Mucosa of gallbladder (tissue), 1 donor: ENCODE measurements around the gene MLLT3. TPM values are rescaled to one million over a fixed set of nuclear protein-coding genes. Genes with fewer than 3 reads are reported as not detected.

Source experiments
- DNase-seq: peaks from one replicate; pipeline ENCODE4 v3.0.0-alpha.2; 2020; ENCODE audit warnings: low spot score
- total RNA-seq: library from RNA; stranded (reverse); gene quantifications from one replicate; pipeline ENCODE4 v1.2.1, GENCODE V29; 2021
- donor health status: DM: no; HTN: no; CAD: no.

The MLLT3 gene
- 29.1 TPM for total RNA-seq

DNA sequence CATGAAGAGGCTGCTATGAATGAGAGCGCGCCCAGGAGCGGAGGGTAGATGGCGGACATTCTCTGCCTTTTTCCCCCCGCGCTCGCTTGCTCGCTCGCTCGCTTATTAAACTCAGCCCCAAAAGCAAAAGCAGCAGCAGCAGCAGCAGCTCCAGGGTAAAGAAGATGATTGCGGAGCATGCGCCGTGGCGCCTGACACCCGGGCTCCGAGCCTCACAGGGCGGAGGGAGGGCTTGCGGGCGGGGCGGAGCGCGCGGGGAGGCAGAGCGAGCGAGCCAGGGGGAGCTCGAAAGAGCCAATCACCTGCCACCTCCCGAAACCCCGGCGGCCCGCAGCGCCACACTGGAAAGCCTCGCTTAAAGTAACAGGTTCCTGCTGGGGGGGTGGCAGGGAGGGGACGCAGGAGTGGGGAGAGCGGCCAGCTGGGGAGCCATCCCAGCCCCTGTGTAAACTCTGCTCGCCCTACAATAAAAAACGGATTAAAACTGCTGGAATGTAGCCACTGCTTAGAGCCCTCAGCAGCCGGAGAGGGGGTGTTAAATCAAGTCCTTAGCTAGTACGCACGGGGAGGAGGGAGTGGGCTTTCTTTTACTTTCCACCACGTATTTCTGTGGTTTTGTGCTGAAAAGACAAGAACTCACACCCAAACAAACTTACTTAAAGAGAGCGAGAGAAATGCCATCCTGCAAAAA is at the start of gene MLLT3:
Gene MLLT3, minus strand, starts transcription at position 170 of the 691 bp plus-strand sequence.
- peak; percentile 97 for DNase-seq

DNA sequence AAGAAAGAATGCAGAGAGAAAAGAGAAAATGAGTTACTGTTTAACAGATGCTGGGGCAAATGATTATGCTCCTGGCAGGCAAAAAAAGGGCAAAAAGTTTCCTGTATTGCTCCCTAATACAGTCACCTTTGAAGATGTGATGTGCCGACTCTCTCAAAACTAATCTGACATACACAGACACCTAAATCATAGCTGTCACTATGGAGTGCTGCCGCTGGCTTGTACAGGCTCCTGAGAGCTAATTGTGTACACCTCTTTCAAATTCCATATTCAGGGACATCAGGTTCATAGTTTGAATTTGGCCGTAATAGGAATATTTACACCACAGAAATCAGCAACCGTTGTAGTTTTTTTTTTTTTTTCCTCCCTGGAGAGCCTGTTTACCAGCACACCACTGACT is 49.3 kb upstream of the MLLT3 start:
- DNase-seq: no peak

DNA sequence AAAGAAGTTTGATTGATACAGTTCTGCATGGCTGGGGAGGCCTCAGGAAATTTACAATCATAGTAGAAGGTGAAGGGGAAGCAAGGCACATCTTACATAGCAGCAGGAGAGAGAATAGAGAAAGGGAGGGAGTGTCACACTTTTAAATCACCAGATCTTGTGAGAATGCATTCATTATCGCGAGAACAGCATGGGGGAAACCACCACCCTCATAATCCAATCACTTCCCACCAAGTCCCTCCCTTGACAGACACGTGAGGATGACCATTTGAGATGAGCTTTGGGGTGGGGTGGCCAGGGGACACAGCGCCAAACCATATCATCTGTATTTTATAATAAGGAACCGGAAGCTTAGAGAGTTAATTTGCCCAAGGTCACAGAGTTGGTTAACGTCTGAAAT is 48.1 kb upstream of the MLLT3 start:
- no peak for DNase-seq

DNA sequence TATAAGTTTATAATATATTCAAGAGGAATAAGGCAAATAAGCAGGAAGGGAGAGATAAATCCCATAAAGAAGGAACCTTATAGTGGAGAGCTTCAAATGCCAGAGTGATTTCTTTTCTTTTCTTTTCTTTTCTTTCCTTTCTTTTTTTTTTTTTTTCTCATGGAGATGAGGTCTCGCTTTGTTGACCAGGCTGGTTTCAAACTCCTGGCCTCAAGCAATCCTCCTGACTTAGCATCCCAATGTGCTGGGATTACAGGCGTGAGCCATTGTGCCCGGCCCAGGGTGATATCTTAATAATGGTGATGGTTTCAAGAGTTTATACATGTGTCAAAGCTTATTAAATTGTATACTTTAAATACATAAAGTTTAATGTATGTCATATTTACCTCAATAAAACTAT is 42.2 kb upstream of the MLLT3 start:
- no peak for DNase-seq

DNA sequence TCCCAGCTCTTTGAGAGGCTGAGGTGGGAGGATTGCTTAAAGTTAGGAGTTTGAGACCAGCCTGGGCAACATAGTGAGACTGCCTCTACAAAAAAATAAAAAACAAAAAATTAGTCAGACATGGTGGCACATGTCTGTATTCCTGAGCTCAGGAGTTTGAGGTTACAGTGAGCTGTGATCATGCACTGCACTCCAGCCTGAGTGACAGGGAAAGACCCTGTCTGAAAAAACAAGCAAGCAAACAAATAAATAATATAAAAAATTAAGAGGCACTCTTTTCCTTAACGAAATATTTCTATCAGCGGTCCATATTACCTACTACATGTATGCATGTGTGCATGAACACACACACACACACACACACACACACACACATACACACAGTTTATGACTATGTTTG is 40.8 kb upstream of the MLLT3 start:
- no peak for DNase-seq

DNA sequence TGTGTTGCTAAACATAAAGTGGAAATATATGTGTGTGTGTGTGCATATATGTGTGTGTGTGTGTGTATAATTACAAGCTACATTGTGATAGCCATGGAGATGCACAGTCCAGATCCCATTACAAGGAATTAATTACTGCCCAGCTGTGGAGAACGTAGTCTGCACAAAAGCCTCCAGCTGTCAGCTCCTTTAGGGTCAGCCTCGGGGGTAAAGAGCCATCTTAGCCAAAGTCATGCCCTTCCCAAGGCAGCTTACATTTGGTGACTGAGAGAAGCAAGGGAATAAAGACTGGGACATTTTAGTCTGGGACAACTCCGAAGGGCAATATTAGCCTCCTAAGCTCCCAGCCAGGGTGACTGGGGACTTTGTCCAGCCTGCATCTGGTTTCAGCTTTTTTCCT is 39.9 kb upstream of the MLLT3 start:
- no peak for DNase-seq

DNA sequence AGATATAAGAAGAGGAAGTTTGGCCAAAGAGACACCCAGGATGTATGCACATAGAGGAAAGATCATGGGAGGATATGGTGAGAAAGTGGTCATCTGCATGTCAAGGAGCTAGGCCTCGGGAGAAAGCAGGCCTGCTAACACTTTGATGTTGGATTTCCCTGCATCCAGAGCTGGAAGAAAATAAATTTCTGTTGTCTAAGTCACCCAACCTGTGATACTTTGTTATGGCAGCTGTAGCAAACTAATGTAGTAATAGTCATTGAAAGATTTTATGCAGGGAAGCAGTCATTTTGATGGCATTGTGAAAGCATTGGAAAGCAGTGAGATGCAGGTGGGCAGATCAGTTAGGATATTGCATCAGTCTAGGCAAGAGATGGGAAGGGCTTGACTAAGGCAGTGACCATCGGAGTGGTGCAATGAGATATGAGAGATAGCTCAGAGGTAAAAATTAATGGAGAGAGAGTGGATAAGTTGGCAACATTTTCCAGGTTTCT is 37.2 kb upstream of the MLLT3 start:
- DNase-seq: no peak

DNA sequence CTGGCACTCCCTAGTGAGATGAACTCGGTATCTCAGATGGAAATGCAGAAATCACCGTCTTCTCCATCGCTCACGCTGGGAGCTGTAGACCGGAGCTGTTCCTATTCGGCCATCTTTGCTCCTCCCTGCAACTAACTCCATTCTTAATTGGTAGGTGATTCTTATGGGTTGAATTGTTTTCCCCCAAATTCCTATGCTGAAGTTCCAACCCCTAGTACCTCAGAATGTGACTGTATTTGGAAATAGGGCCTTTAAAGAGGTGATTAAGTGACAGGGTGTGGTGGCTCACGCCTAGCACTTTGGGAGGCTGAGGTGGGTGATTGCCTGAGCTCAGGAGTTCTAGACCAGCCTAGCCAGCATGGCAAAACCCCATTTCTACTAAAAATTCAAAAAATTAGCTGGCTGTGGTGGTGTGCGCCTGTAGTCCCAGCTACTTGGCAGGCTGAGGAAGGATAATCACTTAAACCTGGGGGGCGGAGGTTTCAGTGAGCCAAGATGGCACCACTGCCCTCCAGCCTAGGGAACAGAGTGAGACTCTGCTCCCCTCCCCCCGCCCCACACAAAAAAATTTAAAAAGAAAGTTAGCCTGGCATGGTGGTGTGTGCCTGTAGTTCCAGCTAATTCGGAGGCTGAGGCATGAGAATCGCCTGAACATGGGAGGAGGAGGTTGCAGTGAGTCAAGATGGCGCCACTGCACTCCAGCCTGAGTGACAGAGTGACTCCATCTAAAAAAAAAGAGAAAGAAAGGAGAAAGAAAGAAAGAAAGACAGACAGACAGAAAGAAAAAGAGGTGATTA is 36.6 kb upstream of the MLLT3 start:
- DNase-seq: no peak

DNA sequence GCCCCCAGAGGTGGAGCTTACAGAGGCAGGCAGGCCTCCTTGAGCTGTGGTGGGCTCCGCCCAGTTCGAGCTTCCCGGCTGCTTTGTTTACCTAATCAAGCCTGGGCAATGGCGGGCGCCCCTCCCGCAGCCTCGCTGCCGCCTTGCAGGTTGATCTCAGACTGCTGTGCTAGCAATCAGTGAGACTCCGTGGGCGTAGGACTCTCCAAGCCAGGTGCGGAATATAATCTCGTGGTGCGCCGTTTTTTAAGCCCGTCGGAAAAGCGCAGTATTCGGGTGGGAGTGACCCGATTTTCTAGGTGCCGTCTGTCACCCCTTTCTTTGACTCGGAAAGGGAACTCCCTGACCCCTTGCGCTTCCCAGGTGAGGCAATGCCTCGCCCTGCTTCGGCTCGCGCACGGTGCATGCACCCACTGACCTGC is 36.0 kb upstream of the MLLT3 start:
- peak; percentile 26 for DNase-seq

DNA sequence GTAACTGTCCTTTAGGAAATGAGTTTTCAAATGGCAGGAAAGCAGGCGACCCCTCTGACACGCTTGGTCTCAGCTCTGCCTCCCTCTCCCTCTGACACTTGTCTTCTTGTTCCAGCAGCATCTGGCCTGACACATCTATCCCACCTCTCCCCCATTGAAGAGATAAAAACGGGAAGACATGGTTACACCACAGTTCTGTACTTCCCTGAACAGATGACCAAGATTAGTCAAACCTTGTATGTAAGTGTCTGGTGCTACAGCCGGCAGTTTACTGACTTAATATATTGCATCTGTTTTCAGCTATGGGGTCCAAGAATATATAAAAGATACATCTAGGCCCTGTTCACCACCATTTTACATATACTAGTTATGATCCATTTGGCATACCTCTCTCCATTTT is 29.6 kb upstream of the MLLT3 start:
- DNase-seq: no peak

DNA sequence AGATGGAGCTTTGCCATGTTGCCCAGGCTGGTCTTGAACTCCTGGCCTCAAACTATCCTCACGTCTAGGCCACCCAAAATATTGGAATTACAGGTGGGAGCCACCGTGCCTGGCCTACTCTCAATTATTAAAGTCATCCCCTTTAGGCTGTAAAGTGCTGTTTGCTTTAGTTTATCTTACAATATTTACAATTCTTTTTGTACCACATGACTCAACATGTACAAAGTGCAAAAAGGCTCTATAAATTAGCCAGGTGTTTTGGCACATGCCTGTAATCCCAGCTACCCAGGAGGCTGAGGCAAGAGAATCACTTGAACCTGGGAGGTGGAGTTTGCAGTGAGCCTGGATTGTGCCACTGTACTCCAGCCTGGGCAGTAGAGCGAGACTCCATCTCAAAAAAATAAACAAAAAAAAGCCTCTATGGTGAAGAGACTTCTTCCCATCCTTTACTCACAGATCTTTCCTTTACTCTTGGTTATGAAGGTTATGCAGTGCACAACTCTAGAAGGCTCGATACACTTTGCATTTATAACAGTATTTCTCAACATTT is 28.5 kb upstream of the MLLT3 start:
- DNase-seq: no peak

DNA sequence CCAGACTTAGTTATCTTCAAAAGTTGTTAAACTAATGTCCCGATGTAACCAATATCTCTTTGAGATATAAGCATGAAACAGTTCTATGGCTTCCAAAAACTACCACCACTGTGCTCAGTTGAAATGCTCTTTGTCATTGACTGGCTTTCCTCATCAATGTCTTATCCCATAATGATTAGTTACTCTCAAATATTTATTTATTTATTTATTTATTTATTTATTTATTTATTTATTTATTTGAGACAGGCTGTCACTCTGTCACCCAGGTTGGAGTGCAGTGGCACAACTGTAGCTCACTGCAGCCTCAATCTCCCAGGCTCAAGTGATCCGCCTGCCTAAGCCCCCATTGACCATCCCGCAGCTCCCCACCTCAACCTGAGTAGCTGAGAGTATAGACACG is 28.0 kb upstream of the MLLT3 start:
- DNase-seq: no peak

DNA sequence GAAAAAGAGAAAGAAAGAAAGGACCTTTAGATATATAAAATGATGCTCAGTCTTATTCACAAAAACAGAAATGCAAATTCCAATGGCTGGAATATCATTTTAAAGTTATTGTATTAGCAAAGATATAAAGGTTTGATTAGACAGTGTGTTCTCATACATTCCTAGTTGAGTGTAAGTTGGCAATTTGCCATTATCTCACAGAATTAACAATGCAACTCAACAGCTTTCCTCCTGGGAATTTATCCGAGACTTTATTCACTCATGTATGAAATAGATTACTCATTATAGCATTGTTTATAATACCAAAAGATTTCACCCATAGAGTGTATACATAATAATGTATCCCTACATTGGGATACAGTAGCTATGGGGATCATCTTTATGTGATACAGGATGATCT is 27.1 kb upstream of the MLLT3 start:
- no peak for DNase-seq

DNA sequence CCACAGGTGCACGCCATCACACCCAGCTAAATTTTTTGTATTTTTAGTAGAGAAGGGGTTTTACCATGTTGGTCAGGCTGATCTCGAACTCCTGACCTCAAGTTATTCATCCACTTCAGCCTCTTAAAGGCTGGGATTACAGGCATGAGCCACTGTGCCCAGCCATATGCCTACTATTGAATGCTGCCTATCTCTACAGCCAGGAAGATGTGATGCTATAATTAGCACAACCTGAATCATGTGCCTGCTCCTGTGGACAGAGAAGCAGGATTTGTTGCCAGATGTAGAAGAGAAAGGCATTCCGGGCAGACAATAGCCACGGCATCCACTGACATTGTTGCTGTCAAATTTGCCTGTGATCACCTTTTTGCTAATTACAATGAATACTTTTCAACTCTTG is 24.4 kb upstream of the MLLT3 start:
- no peak for DNase-seq

DNA sequence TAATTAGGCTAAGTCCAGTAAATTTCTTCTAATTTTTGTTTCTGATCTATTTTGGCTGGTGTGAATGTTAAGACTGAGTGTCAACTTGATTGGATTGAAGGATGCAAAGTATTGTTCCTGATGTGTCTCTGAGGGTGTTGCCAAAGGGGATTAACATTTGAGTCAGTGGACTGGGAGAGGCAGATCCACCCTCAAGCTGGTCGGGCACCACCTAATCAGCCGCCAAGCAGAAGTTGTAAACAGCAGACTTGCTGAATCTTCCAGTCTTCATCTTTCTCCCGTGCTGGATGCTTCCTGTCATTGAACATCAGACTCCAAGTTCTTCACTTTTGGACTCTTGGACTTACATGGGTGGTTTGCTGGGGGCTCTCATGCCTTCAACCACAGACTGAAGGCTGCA is 21.4 kb upstream of the MLLT3 start:
- DNase-seq: no peak

DNA sequence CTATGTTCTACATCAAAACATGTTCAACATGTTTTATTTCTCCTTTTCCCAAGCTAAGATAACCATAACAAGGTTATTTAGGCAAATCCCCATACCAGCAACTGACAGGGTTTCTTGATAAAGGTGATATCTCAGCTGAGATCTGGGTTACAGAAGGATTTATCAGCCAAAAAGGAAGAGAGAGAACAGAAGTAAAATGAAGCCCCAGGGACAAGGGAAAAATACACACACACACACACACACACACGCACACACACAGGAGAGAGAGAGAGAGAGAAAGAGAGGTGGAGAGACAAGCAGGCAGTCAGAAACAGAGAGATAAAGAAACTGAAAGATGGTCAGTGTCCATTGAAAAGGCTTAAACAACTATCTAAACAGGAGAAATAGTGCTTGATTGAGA is 19.7 kb upstream of the MLLT3 start:
- DNase-seq: no peak

DNA sequence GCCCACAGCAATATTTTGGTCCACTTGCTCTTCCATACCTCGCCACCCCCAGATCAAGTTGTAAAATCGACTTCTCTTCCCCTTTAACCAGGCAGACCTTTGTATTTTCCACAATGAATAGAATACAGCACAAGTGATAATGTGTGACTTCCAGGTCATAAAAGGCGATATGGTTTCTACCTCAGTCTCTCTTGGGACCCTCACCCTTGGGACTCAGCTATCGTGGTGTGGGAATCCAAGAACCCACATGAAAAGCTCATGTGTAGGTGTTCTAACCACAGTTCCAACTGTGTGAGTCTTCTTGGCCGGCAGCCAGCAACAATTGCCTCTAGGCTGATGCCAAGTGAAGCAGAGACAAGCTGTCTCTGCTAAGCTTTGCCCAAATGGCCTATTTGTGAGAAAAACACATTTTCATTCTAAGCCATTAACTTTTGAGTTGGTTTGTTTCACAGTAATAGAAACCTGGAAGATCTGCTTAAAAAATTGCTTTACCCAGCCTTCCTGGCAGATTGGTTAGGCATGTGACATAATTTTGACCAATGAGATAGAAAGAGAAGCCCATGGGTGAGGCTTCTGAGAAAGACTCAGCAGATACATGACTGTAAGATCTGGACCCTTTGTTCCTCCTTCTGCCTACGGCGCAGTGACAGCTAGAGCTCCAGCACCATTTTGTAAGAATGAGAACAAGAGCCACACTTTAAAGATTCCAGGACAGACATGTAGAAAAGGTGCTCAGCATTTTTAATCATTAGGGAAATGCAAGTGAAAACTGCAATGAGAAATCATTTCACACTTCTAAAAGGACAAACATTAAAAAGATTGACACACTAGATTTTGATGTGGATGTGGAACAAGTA is 18.3 kb upstream of the MLLT3 start:
- peak; percentile 26 for DNase-seq

DNA sequence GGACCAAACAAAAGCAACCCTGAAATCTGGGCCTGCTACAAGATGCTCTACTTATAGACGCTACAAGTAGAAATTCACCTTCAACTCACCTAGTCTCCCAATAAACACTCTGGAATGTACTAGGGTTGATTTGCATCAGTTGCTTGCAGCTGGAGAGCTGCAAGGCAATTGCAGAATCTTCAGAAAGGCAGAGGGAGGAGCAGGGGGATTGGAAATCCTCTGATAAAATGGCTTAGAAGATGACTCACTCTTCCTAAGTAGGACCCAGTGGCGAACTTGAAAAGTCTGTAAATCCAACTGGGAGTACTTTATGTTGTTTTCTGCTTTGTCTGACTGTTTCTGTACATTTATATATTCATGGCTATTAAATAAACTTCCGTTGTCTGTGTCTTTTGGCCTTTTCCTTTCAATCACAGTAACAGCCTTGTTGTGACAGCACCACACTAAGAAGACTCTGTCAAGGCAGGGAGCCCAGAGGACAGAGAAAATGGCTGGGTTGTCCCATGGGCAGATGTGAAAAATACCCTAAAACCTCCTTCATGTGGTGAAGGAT is 14.7 kb upstream of the MLLT3 start:
- no peak for DNase-seq

DNA sequence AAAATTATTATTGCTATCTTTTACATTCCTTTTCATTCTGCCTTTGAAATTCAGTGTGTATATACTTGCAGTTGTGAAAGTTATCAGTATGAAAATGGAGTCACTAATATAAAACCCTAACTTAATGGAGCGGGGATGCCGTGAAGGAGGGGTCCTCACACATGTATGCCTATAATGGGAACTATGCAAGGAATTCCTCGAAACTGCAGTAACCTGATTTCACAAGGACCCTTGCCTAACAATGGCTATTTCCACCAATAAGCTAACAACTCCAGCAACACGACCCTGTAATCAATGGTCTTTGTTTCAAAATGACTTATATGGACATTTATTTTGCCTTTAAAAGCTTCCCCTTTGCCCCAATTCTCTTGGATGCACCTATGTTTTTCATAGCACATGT is 12.6 kb upstream of the MLLT3 start:
- DNase-seq: no peak

DNA sequence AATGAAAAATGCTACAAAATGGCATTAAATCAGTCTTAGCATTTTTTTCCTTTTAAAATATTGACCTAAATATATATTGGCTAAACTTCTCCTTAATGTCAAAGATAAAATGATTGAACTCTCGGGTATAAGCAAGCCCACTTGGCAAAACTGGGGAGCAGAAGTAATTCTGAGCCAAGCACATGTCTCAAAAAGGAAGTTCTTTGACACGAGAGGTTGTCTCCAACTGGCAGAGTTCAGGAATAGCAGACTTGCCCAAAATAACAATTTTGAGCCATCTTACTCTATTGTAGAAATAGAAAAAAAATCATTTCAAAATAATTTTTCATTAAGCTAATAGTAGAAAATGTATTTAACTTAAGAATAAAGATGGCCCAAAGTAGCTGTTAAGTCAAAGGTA is 10.4 kb upstream of the MLLT3 start:
- DNase-seq: no peak

DNA sequence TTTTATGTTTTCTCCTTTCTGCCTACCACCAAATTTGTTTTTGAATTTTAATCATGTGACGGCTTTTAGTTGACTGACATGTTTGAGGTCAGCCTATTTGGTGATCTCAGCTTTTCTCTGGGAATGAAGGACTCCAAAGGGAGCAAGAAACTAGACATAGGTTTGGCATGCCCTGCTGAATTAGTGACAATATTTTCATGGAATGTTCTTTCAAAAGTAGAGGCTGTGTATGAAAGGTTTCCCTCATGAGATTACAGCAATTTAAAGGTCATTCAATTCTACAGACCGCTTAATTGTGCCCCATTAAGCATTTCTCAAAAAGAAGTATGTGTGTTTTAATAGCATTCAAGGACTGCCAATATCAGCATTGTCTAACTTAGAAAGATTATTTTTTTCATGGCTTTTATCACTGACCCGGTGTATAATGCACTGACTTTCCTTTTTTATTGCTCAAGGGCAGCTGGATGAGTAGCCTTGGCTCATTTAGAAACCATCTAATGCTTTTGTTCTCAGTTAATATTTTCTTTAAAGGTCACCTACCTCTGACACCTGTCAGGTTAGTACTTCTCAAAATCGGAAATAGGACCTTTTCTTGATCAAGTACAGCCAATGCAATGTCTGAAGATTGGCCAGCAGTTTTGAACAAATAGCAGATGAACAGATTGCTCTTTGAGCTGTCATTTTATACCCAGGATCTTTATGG is 8.1 kb upstream of the MLLT3 start:
- DNase-seq: no peak
